GM18499 (cell line): ENCODE results near the gene CDC42EP1.
"Not testable (repeated sequence)": the region's sequence is repeated elsewhere in the genome, so short reads cannot be mapped to it uniquely, and the experiment has no call there.

Experiments used
- ATAC-seq: cut with Tn5 transposase; IDR thresholded peaks from one replicate; pipeline ENCODE4 v1.9.1; 2021; ENCODE audit warnings: moderate number of reproducible peaks; ENCODE audit not compliant: insufficient read depth, unreplicated experiment

The CDC42EP1 gene

GRCh38 chr22:37608477-37609239 is 48.4 kb downstream of the CDC42EP1 start, which contains the start of gene GGA1:
Gene GGA1 (plus strand): TSS chr22:37608834. CDS start chr22:37608861, 27 bp downstream.
- peak; percentile 49 for ATAC-seq

DNA sequence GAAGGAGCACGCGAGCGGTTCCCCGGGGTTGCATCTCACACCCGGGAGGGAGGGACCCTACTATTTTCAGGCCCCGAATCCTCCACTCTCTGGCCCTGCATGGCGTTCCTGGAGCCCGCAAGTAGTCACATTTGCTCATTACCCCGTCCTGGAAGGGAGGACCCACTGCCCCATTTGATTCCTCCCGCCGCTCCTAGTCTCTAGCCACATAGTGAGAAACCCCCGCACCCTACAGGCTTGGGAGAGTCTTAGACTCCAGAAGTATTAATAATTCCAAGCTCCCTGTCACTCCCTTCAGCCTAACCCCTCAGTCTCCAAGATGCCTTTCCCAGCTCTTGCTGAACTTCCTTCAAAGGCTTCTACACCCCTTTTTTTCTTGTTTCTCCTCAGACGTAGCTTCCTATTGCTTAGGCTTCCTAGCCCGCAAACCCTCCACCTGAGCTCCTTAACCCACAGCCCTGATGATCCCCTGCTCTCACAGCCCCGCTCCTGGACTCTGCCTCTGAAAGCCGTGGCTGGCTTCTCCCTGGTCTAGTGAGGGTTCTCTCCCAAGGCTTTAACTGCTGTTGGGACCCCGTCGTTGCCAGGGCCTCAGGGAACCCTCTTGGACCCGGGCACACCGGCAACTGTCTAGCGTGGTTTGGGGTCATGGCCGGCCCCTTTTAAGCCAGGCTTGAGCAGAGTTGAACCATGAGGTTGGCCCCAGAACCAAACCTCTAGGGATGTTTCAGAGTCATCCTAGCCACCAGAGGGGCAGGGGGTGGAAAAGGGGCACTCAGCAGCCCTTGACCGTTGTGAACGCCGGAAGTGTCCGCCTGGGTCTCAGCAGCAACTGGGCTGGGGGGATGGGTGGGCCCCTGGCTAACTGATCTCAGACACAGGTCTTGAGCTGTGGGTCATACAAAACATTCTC is 49.2 kb downstream of the CDC42EP1 start:
- ATAC-seq: no peak

DNA sequence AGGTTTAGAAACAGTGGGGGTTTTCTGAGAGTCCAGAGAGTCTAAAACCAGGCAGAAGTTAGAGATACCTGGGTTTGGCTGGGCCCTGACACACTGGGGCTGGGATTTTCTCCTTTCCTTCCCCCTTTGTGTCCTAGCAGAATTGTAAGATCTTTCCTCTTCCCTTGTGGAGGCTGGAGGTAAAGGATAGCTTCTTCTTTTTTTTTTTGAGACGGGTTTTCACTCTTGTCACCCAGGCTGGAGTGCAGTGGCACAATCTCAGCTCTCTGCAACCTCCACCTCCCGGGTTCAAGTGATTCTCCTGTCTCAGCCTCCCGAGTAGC is 49.8 kb downstream of the CDC42EP1 start:
- not testable (repeated sequence) for ATAC-seq

DNA sequence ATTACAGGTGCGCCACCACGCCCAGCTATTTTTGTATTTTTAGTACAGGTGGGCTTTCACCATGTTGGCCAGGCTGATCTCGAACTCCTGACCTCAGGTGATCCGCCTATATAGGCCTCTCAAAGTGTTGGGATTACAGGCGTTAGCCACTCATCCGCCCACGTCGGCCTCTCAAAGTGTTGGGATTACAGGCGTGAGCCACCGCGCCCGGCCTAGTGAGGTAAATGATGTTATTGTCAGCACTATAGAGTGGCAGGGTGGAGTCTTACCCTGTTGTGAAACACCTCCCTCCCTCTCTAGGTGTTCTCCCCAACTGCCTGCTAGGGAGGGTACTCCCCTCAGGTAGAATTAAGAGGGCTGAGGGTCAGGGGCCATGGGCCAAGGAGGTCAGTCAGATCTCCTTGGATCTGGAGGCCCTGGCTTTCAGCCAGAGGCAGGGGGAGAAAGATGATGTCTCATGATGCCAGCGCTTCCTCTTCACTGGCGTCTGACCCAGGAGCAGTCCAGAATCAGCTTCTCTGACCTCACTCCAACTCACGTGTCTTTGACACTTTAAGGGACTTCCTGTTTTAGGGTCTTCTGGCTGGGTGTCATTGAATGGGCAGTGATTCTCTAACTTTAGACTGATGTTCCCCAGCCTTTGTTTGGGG is 50.3 kb downstream of the CDC42EP1 start:
- ATAC-seq: no peak

- no peak for ATAC-seq
These were observed 50.9 kb downstream of the CDC42EP1 start for GRCh38 chr22:37611207-37611606.

- no peak for ATAC-seq
These were observed 56.2 kb downstream of the CDC42EP1 start for GRCh38 chr22:37616201-37617083.

GRCh38 chr22:37617431-37617830 is 57.2 kb downstream of the CDC42EP1 start:
- no peak for ATAC-seq

GRCh38 chr22:37618072-37618656 is 57.9 kb downstream of the CDC42EP1 start:
- ATAC-seq: no peak

- no peak for ATAC-seq
These were observed 58.4 kb downstream of the CDC42EP1 start for GRCh38 chr22:37618674-37619073.
